Activated naive CD4-positive, alpha-beta T cell treated with anti-CD3 and anti-CD28 coated beads for 36 hours (primary cell): ENCODE data around the gene ZNF277. TPM values are rescaled to one million over a fixed set of nuclear protein-coding genes. Genes with fewer than 3 reads are reported as not detected.

Source experiments
- CTCF ChIA-PET: fragments of 350-600 bp; sonication (Branson Sonifier 250); formaldehyde crosslinking; loops from one replicate; lab custom pipeline; 2021; ENCODE audit warnings: antibody characterized with exemption; lab: Charles Lee
- DNase-seq: peaks from one replicate; pipeline ENCODE4 v3.0.0-alpha.2; 2020
- H3K27ac Mint-ChIP-seq: one replicate; pipeline ENCODE4 v1.8.0; 2021; ENCODE audit warnings: mild to moderate bottlenecking, mixed read lengths
- H3K27me3 Mint-ChIP-seq: one replicate; pipeline ENCODE4 v1.8.0; 2021; ENCODE audit warnings: low read depth, mixed read lengths
- H3K36me3 Mint-ChIP-seq: one replicate; pipeline ENCODE4 v1.8.0; 2021; ENCODE audit warnings: low read depth, mixed read lengths
- H3K4me1 Mint-ChIP-seq: one replicate; pipeline ENCODE4 v1.8.0; 2021; ENCODE audit warnings: low read depth, mixed read lengths
- H3K4me3 Mint-ChIP-seq: one replicate; pipeline ENCODE4 v1.8.0; 2021; ENCODE audit warnings: mild to moderate bottlenecking, moderate library complexity, mixed read lengths
- H3K9me3 Mint-ChIP-seq: one replicate; pipeline ENCODE4 v1.8.0; 2021; ENCODE audit warnings: mixed read lengths
- intact Hi-C: fragments of 100-400 bp; cut with micrococcal nuclease; formaldehyde crosslinking; loops from one replicate; pipeline ENCODE4 v1.15.1; 2023
- total RNA-seq, 2 experiments: library from RNA; stranded (reverse); gene quantifications; one replicate each; pipeline ENCODE4 v1.2.3, GENCODE V29; 2021

Gene ZNF277
- total RNA-seq, 2 experiments from 2014 or later: 27.0 to 28.2 TPM

GRCh38 chr7:112189691-112190090, 16.8 kb upstream of the ZNF277 start:
- CTCF ChIA-PET: interaction anchor here (0.5 kb wide), 1 partner anchor 136 kb away, joined by 3 read pairs; no protein-coding TSS in a partner anchor
- H3K36me3 Mint-ChIP-seq: no peaks in the 10 kb centered on the region
- peaks cover 12% of the 10 kb centered on the region for H3K27me3 Mint-ChIP-seq
- intact Hi-C loops: no loop called here
- peaks cover 3% of the 10 kb centered on the region for H3K9me3 Mint-ChIP-seq
- H3K27ac Mint-ChIP-seq: no peak overlapping the region
- peaks cover 11% of the 10 kb centered on the region for H3K4me1 Mint-ChIP-seq
- H3K4me3 Mint-ChIP-seq: no peak overlapping the region
- DNase-seq: no peak

GRCh38 chr7:112190120-112190519, 16.4 kb upstream of the ZNF277 start:
- intact Hi-C loops: no loop called here
- peaks cover 12% of the 10 kb centered on the region for H3K27me3 Mint-ChIP-seq
- DNase-seq: no peak
- H3K9me3 Mint-ChIP-seq: peaks cover 3% of the 10 kb centered on the region
- no peak overlapping the region for H3K27ac Mint-ChIP-seq
- H3K4me1 Mint-ChIP-seq: peaks cover 11% of the 10 kb centered on the region
- CTCF ChIA-PET: interaction anchor here (0.5 kb wide), 1 partner anchor 136 kb away, joined by 3 read pairs; no protein-coding TSS in a partner anchor
- no peaks in the 10 kb centered on the region for H3K36me3 Mint-ChIP-seq
- no peak overlapping the region for H3K4me3 Mint-ChIP-seq

- Mint-ChIP-seq H3K27me3 (peaks cover 26% of the 10 kb centered on the region), H3K4me1 (peaks cover 11% of the 10 kb centered on the region), H3K9me3 (peaks cover 3% of the 10 kb centered on the region), H3K4me3 (no peak overlapping the region), H3K27ac (no peak overlapping the region), H3K36me3 (no peaks in the 10 kb centered on the region)
- CTCF ChIA-PET: interaction anchor here (0.8 kb wide), 1 partner anchor 104 kb away, joined by 3 read pairs; no protein-coding TSS in a partner anchor
- intact Hi-C loops: no loop called here
- no peak for DNase-seq
Observed at GRCh38 chr7:112192236-112193154, 14.0 kb upstream of the ZNF277 start.

- Mint-ChIP-seq H3K27me3 (peaks cover 33% of the 10 kb centered on the region), H3K4me3 (no peak overlapping the region), H3K9me3 (peaks cover 3% of the 10 kb centered on the region), H3K4me1 (peaks cover 13% of the 10 kb centered on the region), H3K27ac (no peak overlapping the region), H3K36me3 (no peaks in the 10 kb centered on the region)
- no peak for DNase-seq
- intact Hi-C loops: no loop called here
- CTCF ChIA-PET: interaction anchor here (0.8 kb wide), 1 partner anchor 102 kb away, joined by 3 read pairs; no protein-coding TSS in a partner anchor
Observed at GRCh38 chr7:112193915-112194502, 12.5 kb upstream of the ZNF277 start.

GRCh38 chr7:112195717-112196116, 10.8 kb upstream of the ZNF277 start:
- no peak overlapping the region for H3K4me3 Mint-ChIP-seq
- no peaks in the 10 kb centered on the region for H3K36me3 Mint-ChIP-seq
- intact Hi-C loops: no loop called here
- DNase-seq: no peak
- CTCF ChIA-PET: no interaction called here
- H3K27me3 Mint-ChIP-seq: peaks cover 35% of the 10 kb centered on the region
- peaks cover 13% of the 10 kb centered on the region for H3K4me1 Mint-ChIP-seq
- H3K27ac Mint-ChIP-seq: no peak overlapping the region
- H3K9me3 Mint-ChIP-seq: peaks cover 3% of the 10 kb centered on the region

- Mint-ChIP-seq H3K9me3 (peaks cover 3% of the 10 kb centered on the region), H3K4me3 (no peak overlapping the region), H3K27ac (no peak overlapping the region), H3K36me3 (no peaks in the 10 kb centered on the region), H3K27me3 (peaks cover 43% of the 10 kb centered on the region), H3K4me1 (peaks cover 9% of the 10 kb centered on the region)
- intact Hi-C loops: no loop called here
- DNase-seq: no peak
- CTCF ChIA-PET: no interaction called here
Observed at GRCh38 chr7:112197322-112197721, 9.2 kb upstream of the ZNF277 start.

- Mint-ChIP-seq H3K9me3 (no peaks in the 10 kb centered on the region), H3K27ac (no peak overlapping the region), H3K4me1 (peaks cover 8% of the 10 kb centered on the region), H3K4me3 (no peak overlapping the region), H3K36me3 (no peaks in the 10 kb centered on the region), H3K27me3 (peaks cover 47% of the 10 kb centered on the region)
- CTCF ChIA-PET: no interaction called here
- no peak for DNase-seq
- intact Hi-C loops: no loop called here
Observed at GRCh38 chr7:112199035-112199655, 7.3 kb upstream of the ZNF277 start.

- peaks cover 14% of the 10 kb centered on the region for H3K4me1 Mint-ChIP-seq
- H3K9me3 Mint-ChIP-seq: no peaks in the 10 kb centered on the region
- DNase-seq: no peak
- no peaks in the 10 kb centered on the region for H3K36me3 Mint-ChIP-seq
- peaks cover 50% of the 10 kb centered on the region for H3K27me3 Mint-ChIP-seq
- no peak overlapping the region for H3K27ac Mint-ChIP-seq
- H3K4me3 Mint-ChIP-seq: no peak overlapping the region
- CTCF ChIA-PET: no interaction called here
- intact Hi-C loops: no loop called here
Observed at GRCh38 chr7:112199672-112200071, 6.8 kb upstream of the ZNF277 start.

GRCh38 chr7:112201411-112201810, 5.1 kb upstream of the ZNF277 start:
- Mint-ChIP-seq H3K4me3 (no peak overlapping the region), H3K36me3 (no peaks in the 10 kb centered on the region), H3K9me3 (no peaks in the 10 kb centered on the region), H3K4me1 (peaks cover 19% of the 10 kb centered on the region), H3K27me3 (peaks cover 52% of the 10 kb centered on the region), H3K27ac (no peak overlapping the region)
- CTCF ChIA-PET: interaction anchor here (1.2 kb wide), 1 partner anchor 67 kb away, joined by 3 read pairs; no protein-coding TSS in a partner anchor
- intact Hi-C loops: no loop called here
- DNase-seq: no peak

GRCh38 chr7:112201839-112202238, 4.7 kb upstream of the ZNF277 start:
- intact Hi-C loops: no loop called here
- Mint-ChIP-seq H3K36me3 (no peaks in the 10 kb centered on the region), H3K9me3 (no peaks in the 10 kb centered on the region), H3K4me1 (peaks cover 19% of the 10 kb centered on the region), H3K4me3 (no peak overlapping the region), H3K27ac (no peak overlapping the region), H3K27me3 (peaks cover 48% of the 10 kb centered on the region)
- DNase-seq: no peak
- CTCF ChIA-PET: no interaction called here

- Mint-ChIP-seq H3K9me3 (no peaks in the 10 kb centered on the region), H3K27me3 (peaks cover 41% of the 10 kb centered on the region), H3K36me3 (no peaks in the 10 kb centered on the region), H3K4me3 (no peak overlapping the region), H3K4me1 (peaks cover 26% of the 10 kb centered on the region), H3K27ac (no peak overlapping the region)
- CTCF ChIA-PET: interaction anchor here (0.7 kb wide), 1 partner anchor 13 kb away, joined by 3 read pairs; no protein-coding TSS in a partner anchor
- intact Hi-C loops: no loop called here
- peak; percentile 41 for DNase-seq
Observed at GRCh38 chr7:112202816-112203215, 3.7 kb upstream of the ZNF277 start.

GRCh38 chr7:112203365-112203739, 3.1 kb upstream of the ZNF277 start:
- intact Hi-C loops: no loop called here
- Mint-ChIP-seq H3K27me3 (peaks cover 37% of the 10 kb centered on the region), H3K27ac (no peak overlapping the region), H3K4me3 (no peak overlapping the region), H3K36me3 (no peaks in the 10 kb centered on the region), H3K9me3 (no peaks in the 10 kb centered on the region), H3K4me1 (peaks cover 27% of the 10 kb centered on the region)
- CTCF ChIA-PET: no interaction called here
- no peak for DNase-seq
